Skin epidermis (tissue), 12 donors: ENCODE measurements around the gene PRELID1.
A peak's percentile ranks its signal among the peaks of the same experiment; 100 is the strongest.
"Not testable (repeated sequence)": the region's sequence is repeated elsewhere in the genome, so short reads cannot be mapped to it uniquely, and the experiment has no call there.

ENCODE experiments used
- H3K27ac ChIP-seq, 21 experiments: fragments of 200-600 bp; sonication (generic) in 11 of 21; one replicate each; pipeline ENCODE4 v1.5.0; 2020; ENCODE audit warnings: mild to moderate bottlenecking in 3 of 21, inconsistent platforms in 2 of 21, moderate library complexity in 2 of 21
- H3K4me3 ChIP-seq, 7 experiments: fragments of 200-600 bp; sonication (generic) in 2 of 7; one replicate each; pipeline ENCODE4 v1.5.0; 2020; ENCODE audit warnings: inconsistent platforms in 2 of 7, mild to moderate bottlenecking in 2 of 7, moderate library complexity in 1 of 7

The PRELID1 gene

GRCh38 chr5:177332031-177332895, 28.7 kb downstream of the PRELID1 start:
- Histone ChIP-seq H3K27ac (no peak overlapping the region), H3K4me3 (no peak overlapping the region)

- no peak overlapping the region for H3K27ac ChIP-seq
- H3K4me3 ChIP-seq = no peak overlapping the region
Measured at GRCh38 chr5:177332896-177333260, 29.3 kb downstream of the PRELID1 start.

GRCh38 chr5:177333420-177334154, 30.0 kb downstream of the PRELID1 start:
- no peak overlapping the region for H3K4me3 ChIP-seq
- no peak overlapping the region for H3K27ac ChIP-seq

- H3K27ac ChIP-seq = no peak overlapping the region
Measured at GRCh38 chr5:177334155-177334551, 30.6 kb downstream of the PRELID1 start.

GRCh38 chr5:177334781-177335700, 31.4 kb downstream of the PRELID1 start:
- no peak overlapping the region for H3K27ac ChIP-seq
- H3K4me3 ChIP-seq = no peak overlapping the region

More at GRCh38 chr5:177334155-177334551, 30.6 kb downstream of the PRELID1 start:
- no peak overlapping the region for H3K4me3 ChIP-seq

GRCh38 chr5:177335701-177336065, 32.1 kb downstream of the PRELID1 start:
- H3K4me3 ChIP-seq = no peak overlapping the region
- H3K27ac ChIP-seq = no peak overlapping the region

GRCh38 chr5:177336112-177336511, 32.5 kb downstream of the PRELID1 start:
- H3K4me3 ChIP-seq = no peak overlapping the region
- H3K27ac ChIP-seq = no peak overlapping the region

GRCh38 chr5:177336603-177337494, 33.2 kb downstream of the PRELID1 start:
- no peak overlapping the region for H3K27ac ChIP-seq
- no peak overlapping the region for H3K4me3 ChIP-seq

GRCh38 chr5:177338251-177339106, 34.9 kb downstream of the PRELID1 start:
- H3K27ac ChIP-seq = peak overlapping the region in 2 of 21 experiments; percentile 5 to 9
- no peak overlapping the region for H3K4me3 ChIP-seq

- H3K4me3 ChIP-seq = no peak overlapping the region
- peak overlapping the region in 2 of 21 experiments; percentile 5 to 9 for H3K27ac ChIP-seq
Measured at GRCh38 chr5:177339107-177339638, 35.6 kb downstream of the PRELID1 start.

GRCh38 chr5:177343000-177343399, 39.4 kb downstream of the PRELID1 start:
- not testable (repeated sequence) for H3K4me3 ChIP-seq, H3K27ac ChIP-seq

GRCh38 chr5:177343777-177344176, 40.2 kb downstream of the PRELID1 start:
- Histone ChIP-seq H3K27ac (no peak overlapping the region), H3K4me3 (no peak overlapping the region)

GRCh38 chr5:177344891-177345290, 41.3 kb downstream of the PRELID1 start:
- no peak overlapping the region for H3K4me3 ChIP-seq
- H3K27ac ChIP-seq = no peak overlapping the region

- Histone ChIP-seq H3K4me3 (no peak overlapping the region), H3K27ac (no peak overlapping the region)
Measured at GRCh38 chr5:177346820-177347219, 43.2 kb downstream of the PRELID1 start.

- Histone ChIP-seq H3K4me3 (no peak overlapping the region), H3K27ac (no peak overlapping the region)
Measured at GRCh38 chr5:177347699-177348098, 44.1 kb downstream of the PRELID1 start.

GRCh38 chr5:177349362-177349647, 45.7 kb downstream of the PRELID1 start:
- Histone ChIP-seq H3K4me3 (no peak overlapping the region), H3K27ac (no peak overlapping the region)

- H3K4me3 ChIP-seq = peak overlapping the region in 1 of 7 experiments; percentile 95
Measured at GRCh38 chr5:177349762-177350161, 46.2 kb downstream of the PRELID1 start.

GRCh38 chr5:177350776-177351391, 47.3 kb downstream of the PRELID1 start:
- H3K4me3 ChIP-seq = peak overlapping the region; percentile 68 to 97 (median 87)
- peak overlapping the region; percentile 84 to 99 (median 95) for H3K27ac ChIP-seq

More at GRCh38 chr5:177349762-177350161, 46.2 kb downstream of the PRELID1 start:
- H3K27ac ChIP-seq = no peak overlapping the region
